Lung microvascular endothelial cell (primary cell): ENCODE results near the gene TDRD3. TPM values are rescaled to one million over a fixed set of nuclear protein-coding genes. Genes with fewer than 3 reads are reported as not detected.

Experiments
- DNase-seq, 2 donors: peaks; one replicate each; pipeline versions ENCODE4 v3.0.0 to v3.0.0-alpha.2; 2010; ENCODE audit warnings: low read depth in 2 of 2
- total RNA-seq: library from RNA; depleted of rRNA; stranded (reverse); fragments of >200 nt; gene quantifications from 2 replicates; pipeline ENCODE4 v1.2.1, GENCODE V29; 2014

The TDRD3 gene
- total RNA-seq, 1 donor from 2014 or later, result 12.3 TPM

- DNase-seq, result peak; percentile 65 to 70
Measured at GRCh38 chr13:60448907-60449510, 52.0 kb downstream of the TDRD3 start.

GRCh38 chr13:60453490-60453889 lies 56.5 kb downstream of the TDRD3 start:
- DNase-seq, result no peak

- no peak for DNase-seq
Measured at GRCh38 chr13:60454425-60454824, 57.4 kb downstream of the TDRD3 start.

GRCh38 chr13:60463787-60464186 lies 66.8 kb downstream of the TDRD3 start:
- peak in 1 of 2 donors; percentile 0 for DNase-seq

GRCh38 chr13:60467098-60467497 lies 70.1 kb downstream of the TDRD3 start:
- DNase-seq, result no peak

GRCh38 chr13:60479273-60479672 lies 82.3 kb downstream of the TDRD3 start:
- DNase-seq, result no peak

GRCh38 chr13:60482012-60482411 lies 85.0 kb downstream of the TDRD3 start:
- DNase-seq, result no peak

- no peak for DNase-seq
Measured at GRCh38 chr13:60484865-60485264, 87.8 kb downstream of the TDRD3 start.

- no peak for DNase-seq
Measured at GRCh38 chr13:60491531-60491930, 94.5 kb downstream of the TDRD3 start.

- no peak for DNase-seq
Measured at GRCh38 chr13:60492187-60492586, 95.2 kb downstream of the TDRD3 start.

- no peak for DNase-seq
Measured at GRCh38 chr13:60494296-60494695, 97.3 kb downstream of the TDRD3 start.

GRCh38 chr13:60501236-60501635 lies 104.2 kb downstream of the TDRD3 start:
- peak in 1 of 2 donors; percentile 1 for DNase-seq

GRCh38 chr13:60509601-60510386 lies 112.8 kb downstream of the TDRD3 start:
- DNase-seq, result peak; percentile 2 to 52

- no peak for DNase-seq
Measured at GRCh38 chr13:60511637-60512036, 114.6 kb downstream of the TDRD3 start.

- no peak for DNase-seq
Measured at GRCh38 chr13:60514891-60515290, 117.9 kb downstream of the TDRD3 start.

GRCh38 chr13:60519496-60519895 lies 122.5 kb downstream of the TDRD3 start:
- no peak for DNase-seq

GRCh38 chr13:60520902-60521569 lies 124.0 kb downstream of the TDRD3 start:
- DNase-seq, result no peak

- no peak for DNase-seq
Measured at GRCh38 chr13:60538566-60538965, 141.5 kb downstream of the TDRD3 start.

GRCh38 chr13:60540276-60540675 lies 143.3 kb downstream of the TDRD3 start:
- DNase-seq, result no peak

GRCh38 chr13:60562096-60562780 lies 165.2 kb downstream of the TDRD3 start:
- no peak for DNase-seq

GRCh38 chr13:60571571-60571970 lies 174.6 kb downstream of the TDRD3 start:
- DNase-seq, result no peak
